H54 (cell line): ENCODE data around the gene GPD2.
"Not testable (repeated sequence)": the region's sequence is repeated elsewhere in the genome, so short reads cannot be mapped to it uniquely, and the experiment has no call there.

Source experiments
- DNase-seq: peaks from one replicate; pipeline ENCODE4 v3.0.0; 2011; ENCODE audit warnings: low spot score, mixed read lengths; ENCODE audit not compliant: insufficient read length
- FAIRE-seq: peaks from 3 replicates; lab custom pipeline; 2011; peaks lifted over from hg19 to GRCh38; lab: Jason Lieb, UNC
- POLR2A ChIP-seq: IDR thresholded peaks from 2 replicates; pipeline ENCODE4 v1.6.1; 2011; ENCODE audit warnings: low read depth, mild to moderate bottlenecking, low read length

Gene GPD2

DNA sequence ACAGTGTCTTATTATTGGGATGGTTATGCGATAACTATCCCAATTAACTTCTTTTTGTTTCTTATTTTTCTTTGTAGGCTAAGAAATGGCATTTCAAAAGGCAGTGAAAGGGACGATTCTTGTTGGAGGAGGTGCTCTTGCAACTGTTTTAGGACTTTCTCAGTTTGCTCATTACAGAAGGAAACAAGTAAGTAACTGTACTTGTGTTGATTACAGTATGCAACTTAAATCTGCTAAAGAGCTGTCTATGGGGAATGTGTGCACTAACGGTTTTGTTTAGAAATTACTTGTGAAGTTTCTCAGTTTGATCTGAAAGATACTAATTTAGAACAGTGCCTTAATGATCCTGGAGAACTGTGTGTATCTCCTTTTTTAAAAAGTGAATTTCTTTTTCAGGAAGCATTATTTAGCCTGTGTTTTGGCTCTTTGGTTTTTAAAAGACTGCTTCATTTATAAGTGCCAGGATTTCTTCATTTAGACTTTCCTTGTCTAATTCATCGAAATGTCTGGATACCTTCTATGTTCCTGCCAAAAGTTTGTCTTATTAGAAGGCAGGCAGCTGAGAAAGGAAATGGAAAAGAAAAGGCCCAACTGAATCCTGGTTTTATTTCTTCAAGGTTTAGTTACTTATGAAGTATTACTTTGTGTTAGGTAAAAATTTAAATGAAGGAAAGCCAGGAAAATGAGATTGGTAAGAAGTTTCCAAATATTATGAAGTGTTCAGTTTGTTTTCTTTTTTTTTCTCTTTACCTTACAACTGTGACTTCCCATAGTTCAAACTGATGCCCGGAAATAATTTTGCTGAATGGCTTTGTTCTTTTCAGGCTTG, 40.1 kb downstream of the GPD2 start:
- no peak for FAIRE-seq
- DNase-seq = no peak
- TF ChIP-seq POLR2A = no peak

DNA sequence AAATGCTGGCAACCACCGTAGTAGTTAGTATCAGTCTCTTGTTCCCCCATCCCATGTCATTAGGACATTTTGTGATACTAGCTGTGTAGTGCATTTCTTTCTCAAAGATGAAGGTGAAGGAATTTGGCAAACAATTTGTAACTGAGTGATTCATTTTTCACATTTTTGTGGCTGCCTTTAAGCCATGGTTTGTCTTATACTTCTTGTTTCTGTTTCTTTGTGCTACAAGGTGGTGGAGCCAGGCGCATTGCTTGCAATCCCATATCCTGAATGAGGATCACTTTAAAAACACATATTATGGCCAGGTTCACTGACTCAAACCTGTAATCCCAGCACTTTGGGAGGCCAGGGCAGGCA, 40.6 kb downstream of the GPD2 start:
- peak; percentile 92 for FAIRE-seq
- peak; percentile 32 for DNase-seq

DNA sequence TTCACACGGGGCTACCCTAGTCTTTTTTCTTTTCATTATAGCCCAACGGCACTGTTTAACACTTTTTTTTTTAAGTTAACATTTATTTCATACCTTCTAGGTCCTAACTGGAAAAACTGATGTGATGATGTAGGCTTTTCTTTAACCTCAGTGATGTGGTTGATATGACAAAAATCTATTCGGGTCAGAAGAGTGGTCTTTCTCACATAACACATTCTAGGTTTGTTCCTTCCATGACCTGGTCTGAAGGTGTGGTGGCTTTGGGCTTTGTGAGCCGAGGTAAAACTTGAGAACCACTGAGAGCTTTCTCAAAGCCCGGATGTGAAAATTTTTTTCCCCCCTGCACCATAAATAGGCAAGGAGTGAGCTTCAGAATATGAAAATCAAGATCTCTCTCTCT, 44.2 kb downstream of the GPD2 start:
- no peak for FAIRE-seq
- no peak for TF ChIP-seq POLR2A
- DNase-seq = no peak

More for the DNA sequence above, 40.6 kb downstream of the GPD2 start:
- TF ChIP-seq POLR2A = no peak

DNA sequence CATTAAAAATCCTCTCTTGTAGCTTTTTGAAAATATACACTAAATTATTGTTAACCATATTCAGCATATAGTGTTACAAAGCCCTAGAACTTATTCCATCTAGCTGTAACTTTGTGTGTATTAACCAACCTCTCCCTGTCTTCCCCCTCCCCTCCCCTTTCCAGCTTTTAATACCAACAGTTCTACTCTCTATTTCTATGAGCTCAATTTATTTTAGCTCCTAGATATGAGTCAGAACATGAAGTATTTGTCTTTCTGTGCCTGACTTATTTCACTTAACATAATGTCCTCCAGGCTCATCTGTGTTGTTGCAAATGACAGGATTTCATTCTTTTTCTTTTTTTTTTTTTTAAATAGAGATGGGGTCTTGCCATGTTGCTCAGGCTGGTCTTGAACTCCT, 45.1 kb downstream of the GPD2 start:
- DNase-seq (no peak), FAIRE-seq (peak; percentile 27)

DNA sequence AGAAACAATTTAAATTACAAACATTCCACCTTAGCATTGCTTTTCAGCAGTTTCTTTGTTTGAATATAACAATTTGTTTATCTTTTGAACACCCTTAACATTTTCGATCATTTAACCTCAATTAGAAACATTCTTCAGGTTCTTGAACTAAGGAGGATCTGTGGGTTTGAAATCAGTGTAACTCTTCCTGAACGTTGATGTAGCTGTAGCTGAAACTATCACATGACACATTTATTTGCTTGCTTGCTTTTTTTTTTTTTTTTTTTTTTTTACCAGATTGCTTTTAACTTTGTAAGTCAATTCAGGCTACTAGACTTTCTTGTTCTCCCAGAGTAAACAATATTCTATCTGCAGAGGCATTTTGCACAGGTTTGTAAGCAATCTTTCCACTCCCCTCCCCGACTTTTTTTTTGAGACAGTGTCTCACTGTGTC, 47.6 kb downstream of the GPD2 start:
- DNase-seq (no peak), FAIRE-seq (no peak)
- no peak for TF ChIP-seq POLR2A

More for the DNA sequence above, 45.1 kb downstream of the GPD2 start:
- no peak for TF ChIP-seq POLR2A

DNA sequence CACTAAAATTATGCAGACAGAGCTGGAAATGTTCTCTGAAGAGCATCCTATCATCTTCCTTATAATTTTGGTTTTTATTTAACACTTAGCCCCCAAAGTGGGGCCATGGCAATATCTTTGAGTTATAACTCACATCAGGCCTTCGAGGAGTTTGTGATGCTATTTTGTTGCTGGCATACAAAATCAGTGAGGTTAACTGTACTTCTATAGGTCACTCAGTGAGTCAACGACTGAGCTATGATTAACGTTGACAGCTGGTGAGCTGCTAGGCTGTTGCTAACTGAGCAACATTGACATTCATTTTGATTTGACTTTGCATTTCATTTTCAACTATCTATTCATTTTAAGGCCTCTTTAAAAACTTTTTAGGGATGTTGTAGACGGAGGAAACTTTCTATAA, 50.0 kb downstream of the GPD2 start:
- peak; percentile 98 for FAIRE-seq
- TF ChIP-seq POLR2A = no peak
- peak; percentile 15 for DNase-seq

DNA sequence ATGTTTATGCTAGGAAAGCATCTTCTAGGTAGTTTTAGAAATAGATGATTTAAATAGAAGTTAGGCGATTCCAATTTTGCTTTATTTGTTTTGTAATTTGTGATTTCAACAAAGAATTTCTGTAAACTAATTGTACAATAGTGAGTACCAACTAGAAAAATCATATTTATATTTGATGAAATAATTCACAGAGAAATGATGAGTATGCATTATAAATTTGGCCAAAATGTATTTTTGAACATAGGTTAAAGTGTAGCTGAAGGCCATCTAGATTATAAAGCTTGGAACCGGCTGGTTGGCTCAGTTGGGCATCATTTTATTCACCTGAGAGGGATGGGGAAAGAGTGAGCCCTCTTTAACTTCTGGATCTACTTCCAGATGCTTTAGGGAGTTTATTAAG, 50.4 kb downstream of the GPD2 start:
- TF ChIP-seq POLR2A = no peak
- no peak for DNase-seq
- FAIRE-seq = no peak

DNA sequence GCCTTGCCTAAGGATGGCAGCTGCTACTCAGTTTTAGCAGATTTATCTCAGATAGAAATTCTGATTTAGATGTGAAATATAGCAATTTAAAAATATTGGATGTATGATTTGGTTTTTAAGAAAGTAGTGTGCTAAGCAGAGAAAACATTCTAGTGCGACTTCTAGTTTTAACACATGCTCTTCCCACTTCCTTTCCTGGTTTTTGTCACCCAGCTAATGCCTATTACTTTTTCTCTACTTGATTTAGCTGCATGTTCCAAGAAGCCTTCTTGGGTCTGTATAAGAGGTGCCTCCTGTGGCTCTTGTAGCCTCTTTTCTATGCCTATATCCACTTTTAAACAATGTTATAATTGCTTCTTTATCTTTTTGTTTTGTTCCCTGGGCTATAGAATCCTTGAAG, 53.0 kb downstream of the GPD2 start:
- FAIRE-seq (no peak), DNase-seq (no peak)
- TF ChIP-seq POLR2A = no peak

DNA sequence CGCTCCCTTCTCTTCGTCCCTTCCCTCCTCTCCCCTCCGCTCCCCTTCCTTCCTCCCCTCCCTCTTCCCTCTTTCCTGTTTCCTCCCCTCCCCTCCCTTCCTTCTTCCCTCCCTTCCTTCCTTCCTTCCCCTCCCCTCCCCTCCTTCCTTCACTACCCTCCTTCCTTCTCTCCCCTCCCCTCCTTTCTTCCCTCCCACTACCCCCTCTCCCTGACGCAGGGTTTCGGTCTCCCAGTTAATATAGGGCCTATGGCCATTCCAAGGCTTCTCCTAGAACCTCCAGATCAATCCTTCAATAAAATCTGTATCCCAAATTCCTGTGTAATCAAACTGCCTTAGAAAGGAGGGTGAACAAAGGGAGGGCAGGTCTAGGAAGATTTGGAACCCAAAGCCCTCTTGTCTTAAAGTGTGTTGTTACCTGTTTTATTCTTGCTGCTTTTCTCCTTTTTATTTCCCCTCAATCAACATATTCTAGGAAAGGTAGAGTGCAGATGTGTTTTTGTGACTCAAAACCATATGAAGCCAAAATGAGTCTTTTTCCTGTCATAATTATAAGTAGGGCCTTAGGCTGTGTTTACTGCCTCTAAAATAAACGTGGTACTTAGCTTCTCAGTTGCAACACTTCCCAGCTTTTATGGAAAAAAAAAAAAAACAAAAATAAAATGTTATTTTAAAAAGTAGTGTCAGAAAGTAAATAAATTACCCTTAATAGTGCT, 53.7 kb downstream of the GPD2 start:
- FAIRE-seq (no peak), DNase-seq (no peak)
- no peak for TF ChIP-seq POLR2A

DNA sequence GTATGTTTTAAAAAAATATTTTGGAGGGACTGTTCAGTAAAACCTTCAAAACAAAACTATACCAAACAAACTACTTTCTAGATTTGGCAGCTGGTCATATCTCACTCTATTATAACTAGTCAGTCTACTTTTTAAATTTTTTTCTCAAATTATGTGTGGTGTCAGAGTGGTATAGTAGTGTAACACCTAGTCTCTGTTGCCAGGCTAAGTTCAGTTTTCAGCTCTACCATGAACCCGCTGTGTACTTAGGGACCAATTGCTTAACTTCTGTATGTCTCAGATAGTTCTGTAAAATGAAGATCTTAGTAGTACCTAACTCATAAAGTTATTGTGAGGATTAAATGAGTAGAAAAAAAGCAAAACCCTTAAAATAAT, 54.3 kb downstream of the GPD2 start:
- TF ChIP-seq POLR2A = no peak
- DNase-seq (no peak), FAIRE-seq (no peak)

DNA sequence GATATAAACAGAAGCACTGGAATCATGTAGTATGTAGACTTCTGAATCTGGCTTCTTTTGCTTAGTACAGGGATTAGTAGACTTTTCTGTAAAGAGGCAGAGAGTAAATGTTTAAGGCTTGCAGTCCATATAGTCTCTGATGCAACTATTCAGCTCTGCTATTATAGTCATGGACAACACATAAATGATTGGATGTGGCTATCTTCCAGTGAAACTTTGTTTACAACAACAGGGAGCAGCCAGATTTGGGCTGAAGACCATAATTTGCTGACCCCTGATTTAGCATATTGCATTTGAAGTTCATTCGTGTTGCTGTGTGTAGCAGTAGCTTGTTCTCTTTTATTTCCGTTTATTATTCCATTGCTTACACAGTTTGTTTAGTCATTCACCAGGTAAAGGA, 55.0 kb downstream of the GPD2 start:
- no peak for TF ChIP-seq POLR2A
- FAIRE-seq (peak; percentile 55), DNase-seq (no peak)

DNA sequence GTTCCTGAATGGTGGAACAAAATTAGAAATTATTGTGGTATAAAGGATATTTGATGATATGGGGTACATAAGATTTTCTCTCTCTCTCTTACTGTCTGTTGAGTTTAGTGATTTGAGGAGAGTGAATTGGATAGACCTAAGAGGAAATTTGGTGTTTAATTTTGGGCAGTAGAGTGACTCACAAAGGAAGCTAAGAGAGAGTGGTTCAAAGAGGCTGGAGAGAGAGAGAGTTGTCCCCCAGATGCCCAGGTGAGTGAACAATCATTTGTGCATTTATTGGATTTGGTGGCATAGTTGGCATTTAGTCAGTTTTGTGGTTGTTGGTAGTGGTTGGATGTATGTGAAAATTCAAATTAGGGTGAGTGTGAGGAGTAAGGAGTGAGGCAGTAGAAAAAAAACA, 56.8 kb downstream of the GPD2 start:
- DNase-seq (no peak), FAIRE-seq (no peak)
- TF ChIP-seq POLR2A = no peak

DNA sequence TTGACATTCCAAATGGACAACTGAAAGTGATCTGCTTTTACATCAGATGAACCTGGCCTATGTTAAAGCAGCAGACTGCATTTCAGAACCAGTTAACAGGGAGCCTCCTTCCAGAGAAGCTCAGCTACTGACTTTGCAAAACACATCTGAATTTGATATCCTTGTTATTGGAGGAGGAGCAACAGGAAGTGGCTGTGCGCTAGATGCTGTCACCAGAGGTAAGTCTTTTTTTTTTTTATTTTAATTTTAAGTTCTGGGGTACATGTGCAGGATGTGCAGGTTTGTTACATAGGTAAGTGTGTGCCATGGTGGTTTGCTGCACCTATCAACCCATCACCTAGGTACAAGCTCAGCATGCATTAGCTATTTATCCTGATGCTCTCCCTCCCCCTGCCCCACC, 59.8 kb downstream of the GPD2 start:
- not testable (repeated sequence) for DNase-seq, FAIRE-seq

DNA sequence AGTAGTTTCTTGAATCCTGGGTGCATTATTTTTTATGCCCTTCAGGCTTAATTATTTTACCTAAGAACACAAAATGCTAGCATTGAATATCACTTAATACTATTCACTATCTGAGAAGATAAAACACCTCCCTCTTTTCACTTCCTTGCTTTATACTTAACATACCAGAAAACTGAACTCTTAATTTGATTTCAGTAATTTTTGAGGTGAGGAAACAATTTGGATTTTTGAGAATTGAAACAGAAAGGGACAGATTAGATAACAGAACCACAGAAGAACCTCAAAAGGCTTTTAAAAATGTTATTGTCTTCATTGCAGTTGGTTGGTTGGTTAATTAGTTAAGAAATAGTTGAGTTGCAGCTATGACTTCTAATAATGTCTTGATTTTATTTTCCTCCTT, 69.5 kb downstream of the GPD2 start:
- DNase-seq (no peak), FAIRE-seq (no peak)
- TF ChIP-seq POLR2A = no peak

DNA sequence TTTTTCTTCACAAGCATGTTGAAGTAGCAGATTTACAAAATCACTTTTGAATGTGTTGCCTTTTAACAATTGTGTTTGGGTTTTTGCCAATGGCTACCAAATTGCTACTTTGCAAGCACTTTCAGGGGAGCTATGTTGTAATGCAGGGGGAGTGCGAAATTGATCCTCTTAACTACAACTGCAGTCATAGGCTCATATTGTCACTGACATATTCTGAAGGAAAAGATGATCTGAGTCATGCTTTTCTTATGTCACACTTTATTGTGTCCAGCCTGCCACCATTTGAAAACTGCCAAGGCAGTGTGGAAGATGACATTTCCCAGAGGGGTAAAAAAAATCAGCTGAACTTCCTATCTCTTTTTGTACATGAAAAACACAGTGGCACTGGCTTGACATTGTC, 74.9 kb downstream of the GPD2 start:
- TF ChIP-seq POLR2A = no peak
- DNase-seq = no peak
- FAIRE-seq = no peak
